KOPT-K1 (cell line): ENCODE data around the gene ERICH4.
"Not testable (repeated sequence)": the region's sequence is repeated elsewhere in the genome, so short reads cannot be mapped to it uniquely, and the experiment has no call there.

Experiments used
- H3K27ac ChIP-seq: fragments of 200-600 bp; sonication (generic); 2 replicates; pipeline ENCODE4 v1.5.1; 2016; ENCODE audit warnings: antibody characterized with exemption, mild to moderate bottlenecking, low read depth, low read length; ENCODE audit not compliant: poor library complexity, severe bottlenecking
- H3K36me3 ChIP-seq: fragments of 200-600 bp; sonication (generic); 2 replicates; pipeline ENCODE4 v1.5.1; 2017; ENCODE audit warnings: antibody characterized with exemption, mild to moderate bottlenecking, low read length, moderate library complexity; ENCODE audit not compliant: insufficient read depth
- H3K9me3 ChIP-seq: fragments of 200-600 bp; sonication (generic); 2 replicates; pipeline ENCODE4 v1.5.1; 2017; ENCODE audit warnings: antibody characterized with exemption, low read length, mild to moderate bottlenecking; ENCODE audit not compliant: insufficient read depth, poor library complexity, severe bottlenecking

Gene ERICH4

GRCh38 chr19:41424335-41425173 lies 18.4 kb upstream of the ERICH4 start:
- Histone ChIP-seq H3K27ac (no peak overlapping the region), H3K36me3 (peaks cover 42% of the 10 kb centered on the region), H3K9me3 (no peaks in the 10 kb centered on the region)

GRCh38 chr19:41425174-41426115 lies 17.5 kb upstream of the ERICH4 start:
- Histone ChIP-seq H3K27ac (no peak overlapping the region), H3K9me3 (no peaks in the 10 kb centered on the region), H3K36me3 (peaks cover 35% of the 10 kb centered on the region)

- no peak overlapping the region for H3K27ac ChIP-seq
Measured at GRCh38 chr19:41426116-41426841, 16.7 kb upstream of the ERICH4 start.

GRCh38 chr19:41426952-41427646 lies 15.9 kb upstream of the ERICH4 start, which contains the start of gene B3GNT8:
Gene B3GNT8 (minus strand): TSS chr19:41427374. CDS start chr19:41426778, 596 bp downstream.
- peak within 1 kb of the TSS; percentile 57 for H3K27ac ChIP-seq
- H3K36me3 ChIP-seq, result peaks cover 44% of the 10 kb centered on the region
- no peaks in the 10 kb centered on the region for H3K9me3 ChIP-seq

More at GRCh38 chr19:41426116-41426841, 16.7 kb upstream of the ERICH4 start:
- Histone ChIP-seq H3K9me3 (no peaks in the 10 kb centered on the region), H3K36me3 (peaks cover 38% of the 10 kb centered on the region; the same call in 1 of the 2 replicates)

- Histone ChIP-seq H3K36me3 (peaks cover 44% of the 10 kb centered on the region), H3K9me3 (no peaks in the 10 kb centered on the region), H3K27ac (peak overlapping the region; percentile 57)
Measured at GRCh38 chr19:41427647-41428480, 15.1 kb upstream of the ERICH4 start.

- Histone ChIP-seq H3K9me3 (no peaks in the 10 kb centered on the region), H3K36me3 (peaks cover 47% of the 10 kb centered on the region), H3K27ac (peak overlapping the region; percentile 57)
Measured at GRCh38 chr19:41428481-41428859, 14.5 kb upstream of the ERICH4 start.

GRCh38 chr19:41430922-41431321 lies 12.0 kb upstream of the ERICH4 start:
- no peak overlapping the region for H3K27ac ChIP-seq
- peaks cover 37% of the 10 kb centered on the region for H3K36me3 ChIP-seq

GRCh38 chr19:41431426-41432386 lies 11.2 kb upstream of the ERICH4 start:
- Histone ChIP-seq H3K27ac (no peak overlapping the region), H3K9me3 (no peaks in the 10 kb centered on the region), H3K36me3 (peaks cover 37% of the 10 kb centered on the region)

More at GRCh38 chr19:41430922-41431321, 12.0 kb upstream of the ERICH4 start:
- H3K9me3 ChIP-seq, result no peaks in the 10 kb centered on the region

GRCh38 chr19:41433171-41433570 lies 9.8 kb upstream of the ERICH4 start:
- Histone ChIP-seq H3K27ac (no peak overlapping the region), H3K36me3 (peaks cover 47% of the 10 kb centered on the region), H3K9me3 (no peaks in the 10 kb centered on the region)

- H3K27ac ChIP-seq, result no peak overlapping the region
- H3K9me3 ChIP-seq, result no peaks in the 10 kb centered on the region
- peaks cover 42% of the 10 kb centered on the region for H3K36me3 ChIP-seq
Measured at GRCh38 chr19:41434450-41434849, 8.5 kb upstream of the ERICH4 start.

- peaks cover 42% of the 10 kb centered on the region for H3K36me3 ChIP-seq
- not testable (repeated sequence) for H3K9me3 ChIP-seq, H3K27ac ChIP-seq
Measured at GRCh38 chr19:41435376-41435775, 7.6 kb upstream of the ERICH4 start.

GRCh38 chr19:41435936-41436673 lies 6.9 kb upstream of the ERICH4 start:
- Histone ChIP-seq H3K36me3 (peaks cover 36% of the 10 kb centered on the region), H3K9me3 (no peaks in the 10 kb centered on the region), H3K27ac (no peak overlapping the region)
